HEK293 (cell line): ENCODE results near the gene KLF16.
A peak's percentile ranks its signal among the peaks of the same experiment; 100 is the strongest.

Experiments
- CTCF ChIA-PET: fragments of 350-600 bp; formaldehyde crosslinking; extraction: SDS; loops from one replicate; lab custom pipeline; 2021; ENCODE audit warnings: antibody characterized with exemption; lab: Yijun Ruan, JAX
- POLR2A ChIA-PET: fragments of 300-600 bp; formaldehyde crosslinking; extraction: SDS; loops from one replicate; lab custom pipeline; 2020; ENCODE audit warnings: antibody characterized with exemption, inconsistent platforms; lab: Yijun Ruan, JAX
- H3K27ac ChIP-seq: fragments of 200-500 bp; sonication (Bioruptor generic); 2 replicates; pipeline ENCODE4 v1.5.1; 2014; ENCODE audit warnings: low read depth, low read length, control low read depth, inconsistent platforms; ENCODE audit errors: extremely low read depth
- H3K36me3 ChIP-seq, 2 experiments: fragments of 200-500 bp in 1 of 2; sonication (Bioruptor generic) in 1 of 2; 1 replicate in 1 of 2; 2 replicates in 1 of 2; pipeline ENCODE4 v1.5.1; 2014 to 2017; ENCODE audit warnings: inconsistent platforms in 2 of 2, low read length in 2 of 2; ENCODE audit not compliant: control insufficient read depth in 2 of 2, insufficient read depth in 1 of 2
- H3K4me1 ChIP-seq: fragments of 200-500 bp; sonication (Bioruptor generic); 2 replicates; pipeline ENCODE4 v1.5.1; 2014; ENCODE audit warnings: mild to moderate bottlenecking, low read length, inconsistent platforms; ENCODE audit not compliant: control insufficient read depth, insufficient read depth
- H3K4me3 ChIP-seq: 2 replicates; pipeline ENCODE4 v1.5.1; 2011; ENCODE audit warnings: low read depth, mild to moderate bottlenecking, control low read depth, low read length, moderate library complexity
- H3K9me3 ChIP-seq: fragments of 200-500 bp; sonication (Bioruptor generic); 2 replicates; pipeline ENCODE4 v1.5.1; 2014; ENCODE audit warnings: low read depth, low read length, inconsistent platforms; ENCODE audit not compliant: control insufficient read depth, insufficient read depth
- GLI2 ChIP-seq: fragments of 450-650 bp; formaldehyde crosslinking; IDR thresholded peaks from 2 replicates; pipeline ENCODE4; 2017; ENCODE audit warnings: missing biosample characterization, missing genetic modification characterization, low read depth, borderline replicate concordance
- GLIS1 ChIP-seq: fragments of 450-650 bp; formaldehyde crosslinking; IDR thresholded peaks from 2 replicates; pipeline ENCODE4 v1.5.1; 2016; ENCODE audit warnings: missing biosample characterization, missing genetic modification characterization
- GLIS2 ChIP-seq: fragments of 450-650 bp; formaldehyde crosslinking; IDR thresholded peaks from 2 replicates; pipeline ENCODE4 v1.5.1; 2016; ENCODE audit warnings: missing biosample characterization, missing genetic modification characterization
- MYNN ChIP-seq: fragments of 450-650 bp; formaldehyde crosslinking; IDR thresholded peaks from 2 replicates; pipeline ENCODE4 v1.5.1; 2016; ENCODE audit warnings: missing biosample characterization, missing genetic modification characterization, borderline replicate concordance
- OSR2 ChIP-seq: fragments of 450-650 bp; formaldehyde crosslinking; IDR thresholded peaks from 2 replicates; pipeline ENCODE4 v1.5.1; 2016; ENCODE audit warnings: missing biosample characterization, missing genetic modification characterization
- SCRT2 ChIP-seq: fragments of 450-650 bp; formaldehyde crosslinking; IDR thresholded peaks from 2 replicates; pipeline ENCODE4 v1.5.1; 2016; ENCODE audit warnings: missing biosample characterization, missing genetic modification characterization
- ZFHX2 ChIP-seq: fragments of 450-650 bp; formaldehyde crosslinking; conservative IDR thresholded peaks from 2 replicates; pipeline ENCODE4 v1.5.1; 2016; ENCODE audit warnings: missing biosample characterization, missing genetic modification characterization
- ZNF19 ChIP-seq: fragments of 450-650 bp; formaldehyde crosslinking; IDR thresholded peaks from 2 replicates; pipeline ENCODE4; 2016; ENCODE audit warnings: missing biosample characterization, missing genetic modification characterization, low read depth
- ZNF394 ChIP-seq: fragments of 450-650 bp; formaldehyde crosslinking; IDR thresholded peaks from 2 replicates; pipeline ENCODE4 v1.5.1; 2016; ENCODE audit warnings: missing biosample characterization, missing genetic modification characterization, mild to moderate bottlenecking, moderate library complexity, borderline replicate concordance
- ZSCAN30 ChIP-seq: fragments of 450-650 bp; IDR thresholded peaks from 2 replicates; pipeline ENCODE4 v1.5.1; 2018; ENCODE audit warnings: missing biosample characterization, mild to moderate bottlenecking, missing genetic modification characterization, moderate library complexity
- TF ChIP-seq, protein P1 (sequence below): fragments of 450-650 bp; formaldehyde crosslinking; optimal IDR thresholded peaks from 2 replicates; pipeline ENCODE3; 2016; ENCODE audit warnings: missing biosample characterization, mild to moderate bottlenecking, missing genetic modification characterization
- TF ChIP-seq, protein P2 (sequence below): fragments of 450-650 bp; formaldehyde crosslinking; IDR thresholded peaks from 2 replicates; pipeline ENCODE4 v1.5.1; 2017; ENCODE audit warnings: missing biosample characterization, missing genetic modification characterization
- TF ChIP-seq, protein P3 (sequence below): fragments of 450-650 bp; formaldehyde crosslinking; IDR thresholded peaks from 2 replicates; pipeline ENCODE4 v1.5.1; 2017; ENCODE audit warnings: missing biosample characterization, mild to moderate bottlenecking, missing genetic modification characterization, moderate library complexity
- TF ChIP-seq, protein P4 (sequence below): fragments of 450-650 bp; formaldehyde crosslinking; IDR thresholded peaks from 2 replicates; pipeline ENCODE4 v1.5.1; 2016; ENCODE audit warnings: missing biosample characterization, missing genetic modification characterization

KLF16 gene

DNA sequence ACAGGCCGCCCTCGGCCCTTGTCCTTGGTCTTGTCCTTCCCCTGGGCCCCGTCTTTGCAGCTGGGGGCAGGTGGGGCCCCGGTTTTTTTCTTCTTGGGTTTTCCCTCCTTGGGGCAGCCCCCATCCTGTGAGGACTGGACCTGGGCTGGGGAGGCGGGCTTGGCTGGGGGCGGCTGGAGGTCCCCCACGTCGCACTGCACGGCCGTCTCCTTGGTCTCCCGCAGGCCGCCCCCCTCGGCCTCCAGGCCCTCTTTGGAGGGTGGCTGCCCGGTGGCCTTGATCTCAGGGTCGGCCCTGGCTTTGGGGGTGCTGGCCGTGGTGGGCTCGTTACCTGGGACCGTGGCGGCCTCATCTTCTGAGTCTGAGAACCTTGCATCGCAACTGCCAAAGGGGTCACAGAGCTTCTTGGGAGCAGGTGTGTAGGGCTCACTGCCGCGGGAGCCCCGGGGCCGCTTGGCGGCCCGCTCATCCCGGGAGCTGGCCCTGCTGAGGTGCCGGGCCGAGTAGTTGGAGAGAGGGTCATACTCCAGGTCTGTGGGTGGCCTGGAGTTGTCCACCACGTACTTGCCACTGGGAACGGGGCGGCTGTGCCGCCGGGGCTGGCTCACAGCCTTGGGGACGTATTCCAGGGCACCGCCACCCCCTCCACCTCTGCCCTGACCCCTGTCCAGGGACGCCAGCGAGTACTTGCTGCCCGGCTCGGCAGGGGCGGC is 35.7 kb downstream of the KLF16 start:
- Histone ChIP-seq H3K27ac (no peak overlapping the region), H3K36me3 (peaks cover 12 to 54% of the 10 kb centered on the region in 2 experiments; a peak in 2 of 3 replicates), H3K9me3 (no peaks in the 10 kb centered on the region), H3K4me1 (no peaks in the 10 kb centered on the region), H3K4me3 (no peak overlapping the region)
- ChIA-PET POLR2A (interaction anchor here (0.6 to 0.7 kb wide), 2 partner anchors 10 to 286 kb away, joined by 3 read pairs; no protein-coding TSS in a partner anchor), CTCF (interaction anchor here (0.7 to 5.0 kb wide), 7 partner anchors 10 to 281 kb away, joined by 5 to 53 read pairs (median 21); no protein-coding TSS in a partner anchor)
- TF ChIP-seq GLIS2 (peak; percentile 26; the same call in 1 of the 2 replicates), GLI2 (tag by site-specific recombination) (no peak), ZSCAN30 (tag by site-specific recombination) (no peak), GLIS1 (tag by site-specific recombination) (0 out of 2 replicates have a peak, but pooled peaks have one; percentile 17)

DNA sequence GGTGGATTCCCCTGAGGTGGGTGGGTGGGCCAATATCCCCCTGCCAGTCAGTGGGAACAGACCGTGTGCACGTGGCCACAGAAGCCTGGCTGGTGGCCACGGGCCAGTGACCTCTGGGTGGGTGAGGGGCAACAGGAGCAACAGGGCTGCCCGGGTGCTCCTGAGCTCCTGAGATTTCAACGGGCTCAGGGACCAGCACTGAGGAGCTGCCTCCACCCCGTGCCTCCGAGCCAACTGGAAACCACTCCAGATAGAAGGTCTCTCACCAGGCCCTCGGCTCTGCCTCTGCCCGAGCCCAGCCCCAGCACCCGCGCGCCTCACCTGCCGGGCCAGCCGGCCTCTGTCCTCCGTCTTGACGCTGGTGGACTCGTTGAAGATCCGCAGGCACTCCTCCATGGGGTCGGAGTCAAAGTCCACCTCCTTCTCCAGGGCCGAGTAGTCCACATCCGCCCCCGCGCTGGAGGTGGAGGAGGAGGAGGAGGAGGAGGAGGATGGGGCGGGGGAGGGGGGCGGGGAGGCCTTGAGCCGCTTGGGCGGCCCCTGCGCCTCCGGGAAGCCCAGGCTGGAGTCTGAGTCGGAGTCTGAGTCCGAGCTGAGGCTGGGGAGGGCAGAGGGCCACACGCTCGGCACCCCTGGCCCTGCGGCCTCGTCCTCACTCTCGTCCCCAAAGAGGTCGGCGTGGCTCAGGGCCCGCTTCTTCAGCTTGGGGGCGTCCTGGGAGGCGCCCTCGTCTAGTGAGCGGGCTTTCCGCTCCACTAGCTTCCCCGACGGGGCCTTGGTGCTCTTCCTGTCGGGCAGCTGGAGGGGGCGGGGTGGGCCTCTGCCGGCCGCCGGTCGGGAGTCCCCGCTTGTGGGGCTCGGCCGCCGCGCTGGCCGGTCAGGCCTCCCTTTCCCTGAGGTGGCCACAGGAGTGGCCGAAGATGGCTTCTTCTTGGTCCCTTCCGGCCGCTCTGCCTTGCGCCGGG is 36.5 kb downstream of the KLF16 start:
- ChIA-PET CTCF (interaction anchor here (0.6 to 5.0 kb wide), 40 partner anchors 8 to 371 kb away, joined by 3 to 53 read pairs (median 4); partner anchors contain the start of gene UQCR11), POLR2A (interaction anchor here (0.6 to 1.7 kb wide), 5 partner anchors 11 to 234 kb away, joined by 3 to 7 read pairs (median 4); partner anchors contain the start of gene MBD3)
- Histone ChIP-seq H3K4me1 (no peaks in the 10 kb centered on the region), H3K36me3 (peaks cover 12 to 62% of the 10 kb centered on the region in 2 experiments; a peak in 2 of 3 replicates), H3K4me3 (no peak overlapping the region), H3K27ac (no peak overlapping the region), H3K9me3 (no peaks in the 10 kb centered on the region)
- peak; percentile 45; the same call in 1 of the 2 replicates for TF ChIP-seq ZNF394 (tag by site-specific recombination)
- peak; percentile 61; the same call in 1 of the 2 replicates for TF ChIP-seq SCRT2 (tag by site-specific recombination)
- TF ChIP-seq, protein P1, sequence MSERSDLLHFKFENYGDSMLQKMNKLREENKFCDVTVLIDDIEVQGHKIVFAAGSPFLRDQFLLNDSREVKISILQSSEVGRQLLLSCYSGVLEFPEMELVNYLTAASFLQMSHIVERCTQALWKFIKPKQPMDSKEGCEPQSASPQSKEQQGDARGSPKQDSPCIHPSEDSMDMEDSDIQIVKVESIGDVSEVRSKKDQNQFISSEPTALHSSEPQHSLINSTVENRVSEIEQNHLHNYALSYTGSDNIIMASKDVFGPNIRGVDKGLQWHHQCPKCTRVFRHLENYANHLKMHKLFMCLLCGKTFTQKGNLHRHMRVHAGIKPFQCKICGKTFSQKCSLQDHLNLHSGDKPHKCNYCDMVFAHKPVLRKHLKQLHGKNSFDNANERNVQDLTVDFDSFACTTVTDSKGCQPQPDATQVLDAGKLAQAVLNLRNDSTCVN (tag by site-specific recombination): peak; percentile 6
- TF ChIP-seq ZFHX2 (tag by site-specific recombination): peak; percentile 32; the same call in 1 of the 2 replicates
- TF ChIP-seq, protein P2, sequence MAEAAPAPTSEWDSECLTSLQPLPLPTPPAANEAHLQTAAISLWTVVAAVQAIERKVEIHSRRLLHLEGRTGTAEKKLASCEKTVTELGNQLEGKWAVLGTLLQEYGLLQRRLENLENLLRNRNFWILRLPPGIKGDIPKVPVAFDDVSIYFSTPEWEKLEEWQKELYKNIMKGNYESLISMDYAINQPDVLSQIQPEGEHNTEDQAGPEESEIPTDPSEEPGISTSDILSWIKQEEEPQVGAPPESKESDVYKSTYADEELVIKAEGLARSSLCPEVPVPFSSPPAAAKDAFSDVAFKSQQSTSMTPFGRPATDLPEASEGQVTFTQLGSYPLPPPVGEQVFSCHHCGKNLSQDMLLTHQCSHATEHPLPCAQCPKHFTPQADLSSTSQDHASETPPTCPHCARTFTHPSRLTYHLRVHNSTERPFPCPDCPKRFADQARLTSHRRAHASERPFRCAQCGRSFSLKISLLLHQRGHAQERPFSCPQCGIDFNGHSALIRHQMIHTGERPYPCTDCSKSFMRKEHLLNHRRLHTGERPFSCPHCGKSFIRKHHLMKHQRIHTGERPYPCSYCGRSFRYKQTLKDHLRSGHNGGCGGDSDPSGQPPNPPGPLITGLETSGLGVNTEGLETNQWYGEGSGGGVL (tag by site-specific recombination): peak; percentile 5; the same call in 1 of the 2 replicates
- TF ChIP-seq ZNF19 (tag by site-specific recombination): no peak
- TF ChIP-seq OSR2 (tag by site-specific recombination): no peak
- TF ChIP-seq, protein P3, sequence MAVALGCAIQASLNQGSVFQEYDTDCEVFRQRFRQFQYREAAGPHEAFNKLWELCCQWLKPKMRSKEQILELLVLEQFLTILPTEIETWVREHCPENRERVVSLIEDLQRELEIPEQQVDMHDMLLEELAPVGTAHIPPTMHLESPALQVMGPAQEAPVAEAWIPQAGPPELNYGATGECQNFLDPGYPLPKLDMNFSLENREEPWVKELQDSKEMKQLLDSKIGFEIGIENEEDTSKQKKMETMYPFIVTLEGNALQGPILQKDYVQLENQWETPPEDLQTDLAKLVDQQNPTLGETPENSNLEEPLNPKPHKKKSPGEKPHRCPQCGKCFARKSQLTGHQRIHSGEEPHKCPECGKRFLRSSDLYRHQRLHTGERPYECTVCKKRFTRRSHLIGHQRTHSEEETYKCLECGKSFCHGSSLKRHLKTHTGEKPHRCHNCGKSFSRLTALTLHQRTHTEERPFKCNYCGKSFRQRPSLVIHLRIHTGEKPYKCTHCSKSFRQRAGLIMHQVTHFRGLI: 0 out of 2 replicates have a peak, but pooled peaks have one; percentile 17
- TF ChIP-seq, protein P4, sequence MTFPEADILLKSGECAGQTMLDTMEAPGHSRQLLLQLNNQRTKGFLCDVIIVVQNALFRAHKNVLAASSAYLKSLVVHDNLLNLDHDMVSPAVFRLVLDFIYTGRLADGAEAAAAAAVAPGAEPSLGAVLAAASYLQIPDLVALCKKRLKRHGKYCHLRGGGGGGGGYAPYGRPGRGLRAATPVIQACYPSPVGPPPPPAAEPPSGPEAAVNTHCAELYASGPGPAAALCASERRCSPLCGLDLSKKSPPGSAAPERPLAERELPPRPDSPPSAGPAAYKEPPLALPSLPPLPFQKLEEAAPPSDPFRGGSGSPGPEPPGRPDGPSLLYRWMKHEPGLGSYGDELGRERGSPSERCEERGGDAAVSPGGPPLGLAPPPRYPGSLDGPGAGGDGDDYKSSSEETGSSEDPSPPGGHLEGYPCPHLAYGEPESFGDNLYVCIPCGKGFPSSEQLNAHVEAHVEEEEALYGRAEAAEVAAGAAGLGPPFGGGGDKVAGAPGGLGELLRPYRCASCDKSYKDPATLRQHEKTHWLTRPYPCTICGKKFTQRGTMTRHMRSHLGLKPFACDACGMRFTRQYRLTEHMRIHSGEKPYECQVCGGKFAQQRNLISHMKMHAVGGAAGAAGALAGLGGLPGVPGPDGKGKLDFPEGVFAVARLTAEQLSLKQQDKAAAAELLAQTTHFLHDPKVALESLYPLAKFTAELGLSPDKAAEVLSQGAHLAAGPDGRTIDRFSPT (tag by site-specific recombination): peak; percentile 51; the same call in 1 of the 2 replicates
- TF ChIP-seq MYNN (tag by site-specific recombination): no peak
